ENCODE data around the gene DRG2.

The DRG2 gene

DNA sequence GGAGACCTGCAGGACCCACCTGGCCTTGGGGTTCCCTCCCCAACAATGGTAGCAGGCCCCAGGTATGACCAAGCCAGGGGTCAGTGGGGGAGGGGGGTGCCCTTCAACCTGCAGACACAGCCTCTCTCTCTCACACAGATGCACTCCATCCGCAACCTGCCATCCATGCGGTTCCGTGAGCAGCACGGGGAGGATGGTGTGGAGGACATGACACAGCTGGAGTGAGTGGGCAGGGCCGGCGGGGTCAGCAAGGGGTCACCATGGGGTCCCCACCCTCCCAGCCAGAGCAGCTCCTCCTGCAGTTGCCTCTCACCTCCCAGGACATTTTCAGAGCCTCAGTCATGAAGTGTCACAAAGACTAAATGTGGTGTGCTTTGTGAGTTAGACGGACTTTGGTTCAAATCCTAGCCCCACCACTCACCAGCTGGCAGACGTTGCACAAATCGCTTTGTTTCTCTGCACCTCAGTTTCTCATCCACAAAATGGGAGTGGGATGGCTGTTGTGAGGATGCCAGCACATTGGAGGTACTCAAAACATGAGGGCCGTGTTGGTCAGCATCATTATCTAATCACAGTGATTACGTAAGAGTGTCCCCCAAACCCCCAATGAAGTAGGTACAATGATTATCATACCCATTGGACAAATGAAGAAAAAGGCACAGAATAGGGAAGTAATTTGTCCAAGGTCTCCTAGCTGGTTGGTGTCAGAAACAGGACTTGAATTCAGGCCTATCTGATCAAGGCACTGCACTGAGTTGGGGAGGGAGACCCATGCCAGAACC, 36.8 kb downstream of the DRG2 start:
- TF ChIP-seq, protein P1, sequence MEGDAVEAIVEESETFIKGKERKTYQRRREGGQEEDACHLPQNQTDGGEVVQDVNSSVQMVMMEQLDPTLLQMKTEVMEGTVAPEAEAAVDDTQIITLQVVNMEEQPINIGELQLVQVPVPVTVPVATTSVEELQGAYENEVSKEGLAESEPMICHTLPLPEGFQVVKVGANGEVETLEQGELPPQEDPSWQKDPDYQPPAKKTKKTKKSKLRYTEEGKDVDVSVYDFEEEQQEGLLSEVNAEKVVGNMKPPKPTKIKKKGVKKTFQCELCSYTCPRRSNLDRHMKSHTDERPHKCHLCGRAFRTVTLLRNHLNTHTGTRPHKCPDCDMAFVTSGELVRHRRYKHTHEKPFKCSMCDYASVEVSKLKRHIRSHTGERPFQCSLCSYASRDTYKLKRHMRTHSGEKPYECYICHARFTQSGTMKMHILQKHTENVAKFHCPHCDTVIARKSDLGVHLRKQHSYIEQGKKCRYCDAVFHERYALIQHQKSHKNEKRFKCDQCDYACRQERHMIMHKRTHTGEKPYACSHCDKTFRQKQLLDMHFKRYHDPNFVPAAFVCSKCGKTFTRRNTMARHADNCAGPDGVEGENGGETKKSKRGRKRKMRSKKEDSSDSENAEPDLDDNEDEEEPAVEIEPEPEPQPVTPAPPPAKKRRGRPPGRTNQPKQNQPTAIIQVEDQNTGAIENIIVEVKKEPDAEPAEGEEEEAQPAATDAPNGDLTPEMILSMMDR (IDR thresholded peaks at IDR 0.05; ENCODE audit: low read length), result no peak
- no peak for TF ChIP-seq EZH2 (IDR thresholded peaks at IDR 0.05; ENCODE audit: borderline replicate concordance, low read length)
- no peaks in the 10 kb centered on the region; the same call in 1 of the 2 replicates for H3K27me3 ChIP-seq (ENCODE audit: insufficient read depth, low read length)
- no peak overlapping the region for H3K27ac ChIP-seq (ENCODE audit: low read depth, low read length, poor library complexity, severe bottlenecking)
- H3K4me2 ChIP-seq (ENCODE audit: low read length), result no peak overlapping the region
- H4K20me1 ChIP-seq (ENCODE audit: insufficient read depth, low read length), result no peaks in the 10 kb centered on the region
- H3K79me2 ChIP-seq (ENCODE audit: insufficient read depth, low read length), result no peaks in the 10 kb centered on the region
- no peaks in the 10 kb centered on the region for H3K9me3 ChIP-seq (ENCODE audit: low read length)
- no peaks in the 10 kb centered on the region for H3K4me1 ChIP-seq (ENCODE audit: insufficient read depth, low read length, severe bottlenecking)
- no peaks in the 10 kb centered on the region for H3K36me3 ChIP-seq (ENCODE audit: insufficient read depth, low read length)
- H3K4me3 ChIP-seq (ENCODE audit: low read depth, low read length, poor library complexity, severe bottlenecking), result no peak overlapping the region
- no peaks in the 10 kb centered on the region for H3F3A ChIP-seq (ENCODE audit: insufficient read depth, low read length)
- no peaks in the 10 kb centered on the region for H3K9me2 ChIP-seq (ENCODE audit: low read depth, low read length)
- H3K9ac ChIP-seq (ENCODE audit: low read length), result no peak overlapping the region
- no peak overlapping the region for H2AFZ ChIP-seq (ENCODE audit: low read length)

DNA sequence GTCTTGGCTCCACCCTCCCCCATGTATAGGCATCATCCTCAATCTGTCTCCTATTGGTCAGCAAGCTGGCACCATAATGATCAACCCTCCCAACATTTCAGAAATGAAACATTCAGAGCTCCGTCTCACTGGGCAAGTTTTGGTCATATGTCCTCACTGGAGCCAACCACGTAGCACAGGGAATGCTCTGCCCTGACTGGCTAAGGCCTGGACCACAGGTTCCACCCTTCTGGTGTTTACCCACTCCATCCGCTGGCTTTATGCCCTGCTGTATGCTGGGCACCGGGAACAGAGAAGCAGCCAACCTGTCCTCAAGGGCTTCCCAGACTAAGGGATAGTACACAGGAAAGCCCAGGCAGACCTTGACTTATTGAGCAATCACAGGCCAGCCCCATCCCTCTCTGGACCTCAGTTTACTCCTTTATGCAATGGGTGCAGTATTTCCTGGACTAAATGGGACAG, 41.3 kb downstream of the DRG2 start:
- no peaks in the 10 kb centered on the region for H4K20me1 ChIP-seq (ENCODE audit: insufficient read depth, low read length)
- H3K9ac ChIP-seq (ENCODE audit: low read length), result no peak overlapping the region
- H3K9me3 ChIP-seq (ENCODE audit: low read length), result no peaks in the 10 kb centered on the region
- no peaks in the 10 kb centered on the region for H3F3A ChIP-seq (ENCODE audit: insufficient read depth, low read length)
- H3K27me3 ChIP-seq (ENCODE audit: insufficient read depth, low read length), result no peaks in the 10 kb centered on the region; the same call in 1 of the 2 replicates
- H3K79me2 ChIP-seq (ENCODE audit: insufficient read depth, low read length), result no peaks in the 10 kb centered on the region
- H3K27ac ChIP-seq (ENCODE audit: low read depth, low read length, poor library complexity, severe bottlenecking), result no peak overlapping the region
- TF ChIP-seq, protein P1 (IDR thresholded peaks at IDR 0.05; ENCODE audit: low read length), result no peak
- TF ChIP-seq EZH2 (IDR thresholded peaks at IDR 0.05; ENCODE audit: borderline replicate concordance, low read length), result no peak
- H2AFZ ChIP-seq (ENCODE audit: low read length), result no peak overlapping the region
- H3K36me3 ChIP-seq (ENCODE audit: insufficient read depth, low read length), result no peaks in the 10 kb centered on the region
- no peak overlapping the region for H3K4me2 ChIP-seq (ENCODE audit: low read length)
- no peaks in the 10 kb centered on the region for H3K9me2 ChIP-seq (ENCODE audit: low read depth, low read length)
- H3K4me1 ChIP-seq (ENCODE audit: insufficient read depth, low read length, severe bottlenecking), result no peaks in the 10 kb centered on the region
- H3K4me3 ChIP-seq (ENCODE audit: low read depth, low read length, poor library complexity, severe bottlenecking), result no peak overlapping the region

DNA sequence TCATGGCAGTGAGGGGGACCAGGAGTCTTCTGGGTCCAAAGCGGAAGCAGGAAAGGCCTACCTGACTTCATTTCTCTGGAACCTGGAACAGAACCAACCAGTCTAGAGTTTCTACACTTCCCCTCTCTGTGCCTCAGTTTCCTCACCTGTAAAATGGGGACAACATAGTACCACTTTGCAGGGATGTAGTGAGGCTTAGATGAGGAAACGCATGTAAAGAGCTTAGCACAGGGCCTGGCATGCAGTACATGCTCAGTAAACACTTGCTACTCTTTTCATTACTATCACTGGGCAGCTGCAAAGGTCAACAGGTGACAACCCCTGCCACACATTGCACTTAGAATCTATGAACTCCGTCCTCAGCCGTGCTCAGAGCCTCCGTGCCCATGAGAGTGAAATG, 45.0 kb downstream of the DRG2 start:
- 0 out of 2 replicates have a peak, but pooled peaks cover 6% of the 10 kb centered on the region for H3K27me3 ChIP-seq (ENCODE audit: insufficient read depth, low read length)
- no peak overlapping the region for H3K27ac ChIP-seq (ENCODE audit: low read depth, low read length, poor library complexity, severe bottlenecking)
- H3K9me2 ChIP-seq (ENCODE audit: low read depth, low read length), result no peaks in the 10 kb centered on the region
- H4K20me1 ChIP-seq (ENCODE audit: insufficient read depth, low read length), result no peaks in the 10 kb centered on the region
- H2AFZ ChIP-seq (ENCODE audit: low read length), result no peak overlapping the region
- no peak overlapping the region for H3K4me2 ChIP-seq (ENCODE audit: low read length)
- no peaks in the 10 kb centered on the region for H3K79me2 ChIP-seq (ENCODE audit: insufficient read depth, low read length)
- H3K36me3 ChIP-seq (ENCODE audit: insufficient read depth, low read length), result no peaks in the 10 kb centered on the region
- H3K9me3 ChIP-seq (ENCODE audit: low read length), result no peaks in the 10 kb centered on the region
- no peak for TF ChIP-seq EZH2 (IDR thresholded peaks at IDR 0.05; ENCODE audit: borderline replicate concordance, low read length)
- TF ChIP-seq, protein P1 (IDR thresholded peaks at IDR 0.05; ENCODE audit: low read length), result no peak
- no peaks in the 10 kb centered on the region for H3F3A ChIP-seq (ENCODE audit: insufficient read depth, low read length)
- no peak overlapping the region for H3K9ac ChIP-seq (ENCODE audit: low read length)
- no peak overlapping the region for H3K4me3 ChIP-seq (ENCODE audit: low read depth, low read length, poor library complexity, severe bottlenecking)
- H3K4me1 ChIP-seq (ENCODE audit: insufficient read depth, low read length, severe bottlenecking), result no peaks in the 10 kb centered on the region
